DOHH2 (cell line): Measurements from ENCODE around the gene SMAD3.

ENCODE experiments used
- EZH2phosphoT487 ChIP-seq: fragments of 200-600 bp; sonication (generic); IDR thresholded peaks from 2 replicates; pipeline ENCODE4 v1.6.1; 2017; ENCODE audit warnings: borderline replicate concordance, mild to moderate bottlenecking, antibody characterized with exemption, low read length, moderate library complexity, mixed read lengths
- TF ChIP-seq, protein P1 (sequence below): fragments of 200-600 bp; sonication (generic); IDR thresholded peaks from one replicate; pipeline ENCODE4 v1.5.1; 2014; ENCODE audit warnings: antibody characterized with exemption, mild to moderate bottlenecking, low read depth, low read length; ENCODE audit not compliant: poor library complexity, severe bottlenecking

- TF ChIP-seq, protein P1, sequence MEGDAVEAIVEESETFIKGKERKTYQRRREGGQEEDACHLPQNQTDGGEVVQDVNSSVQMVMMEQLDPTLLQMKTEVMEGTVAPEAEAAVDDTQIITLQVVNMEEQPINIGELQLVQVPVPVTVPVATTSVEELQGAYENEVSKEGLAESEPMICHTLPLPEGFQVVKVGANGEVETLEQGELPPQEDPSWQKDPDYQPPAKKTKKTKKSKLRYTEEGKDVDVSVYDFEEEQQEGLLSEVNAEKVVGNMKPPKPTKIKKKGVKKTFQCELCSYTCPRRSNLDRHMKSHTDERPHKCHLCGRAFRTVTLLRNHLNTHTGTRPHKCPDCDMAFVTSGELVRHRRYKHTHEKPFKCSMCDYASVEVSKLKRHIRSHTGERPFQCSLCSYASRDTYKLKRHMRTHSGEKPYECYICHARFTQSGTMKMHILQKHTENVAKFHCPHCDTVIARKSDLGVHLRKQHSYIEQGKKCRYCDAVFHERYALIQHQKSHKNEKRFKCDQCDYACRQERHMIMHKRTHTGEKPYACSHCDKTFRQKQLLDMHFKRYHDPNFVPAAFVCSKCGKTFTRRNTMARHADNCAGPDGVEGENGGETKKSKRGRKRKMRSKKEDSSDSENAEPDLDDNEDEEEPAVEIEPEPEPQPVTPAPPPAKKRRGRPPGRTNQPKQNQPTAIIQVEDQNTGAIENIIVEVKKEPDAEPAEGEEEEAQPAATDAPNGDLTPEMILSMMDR, result no peak
- TF ChIP-seq EZH2phosphoT487, result no peak
Measured at GRCh38 chr15:67225336-67225735, 159.9 kb downstream of the SMAD3 start.
